ENCODE data around the gene NOTUM. TPM values are rescaled to one million over a fixed set of nuclear protein-coding genes. Genes with fewer than 3 reads are reported as not detected.

Gene NOTUM
- total RNA-seq, 4 donors from 2014 or later: 1.1 to 11.5 (median 1.5) TPM

GRCh38 chr17:81917565-81918332 lies 43.2 kb downstream of the NOTUM start, which contains the start of gene SIRT7:
TSS of gene SIRT7 (minus strand) at chr17:81918176. CDS start at chr17:81918131, 45 bp downstream.
- Histone ChIP-seq H3K27me3 (no peaks in the 10 kb centered on the region), H3K36me3 (peaks cover 55% of the 10 kb centered on the region), H3K27ac (peak within 1 kb of the TSS; percentile 85), H3K4me3 (peak within 1 kb of the TSS; percentile 97), H3K4me1 (peaks cover 53% of the 10 kb centered on the region), H3K9me3 (no peaks in the 10 kb centered on the region)
- peak in 1 of 2 donors; percentile 50 for TF ChIP-seq POLR2A (IDR thresholded peaks at IDR 0.05)
- peak in 1 of 3 donors; percentile 35 for TF ChIP-seq POLR2AphosphoS5 (IDR thresholded peaks at IDR 0.05)
- no peak for TF ChIP-seq CTCF (IDR thresholded peaks at IDR 0.05)
- TF ChIP-seq EP300 (IDR thresholded peaks at IDR 0.05): no peak
- DNase-seq (ENCODE audit: low spot score in 2 of 2): no peak
- WGBS: 0% methylated on average over 12 of the region's 94 CpGs

GRCh38 chr17:81916234-81917001 lies 44.6 kb downstream of the NOTUM start:
- peaks cover 51% of the 10 kb centered on the region for H3K36me3 ChIP-seq
- peaks cover 56% of the 10 kb centered on the region for H3K4me1 ChIP-seq
- DNase-seq (ENCODE audit: low spot score in 2 of 2): no peak
- H3K4me3 ChIP-seq: peak overlapping the region; percentile 97
- no peaks in the 10 kb centered on the region for H3K9me3 ChIP-seq
- H3K27ac ChIP-seq: peak overlapping the region; percentile 85
- TF ChIP-seq POLR2A (IDR thresholded peaks at IDR 0.05) (no peak), CTCF (IDR thresholded peaks at IDR 0.05) (no peak), POLR2AphosphoS5 (IDR thresholded peaks at IDR 0.05) (no peak), EP300 (IDR thresholded peaks at IDR 0.05) (no peak)
- WGBS: 70% methylated on average over 21 of the region's 21 CpGs
- H3K27me3 ChIP-seq: no peaks in the 10 kb centered on the region

GRCh38 chr17:81915331-81915730 lies 45.7 kb downstream of the NOTUM start:
- Histone ChIP-seq H3K27ac (no peak overlapping the region), H3K36me3 (peaks cover 43% of the 10 kb centered on the region), H3K27me3 (no peaks in the 10 kb centered on the region), H3K9me3 (no peaks in the 10 kb centered on the region), H3K4me3 (no peak overlapping the region), H3K4me1 (peaks cover 55% of the 10 kb centered on the region)
- TF ChIP-seq CTCF (IDR thresholded peaks at IDR 0.05) (no peak), EP300 (IDR thresholded peaks at IDR 0.05) (no peak), POLR2A (IDR thresholded peaks at IDR 0.05) (no peak), POLR2AphosphoS5 (IDR thresholded peaks at IDR 0.05) (no peak)
- DNase-seq (ENCODE audit: low spot score in 2 of 2): no peak
- WGBS: 82% methylated on average over 3 of the region's 12 CpGs

- peaks cover 61% of the 10 kb centered on the region for H3K4me1 ChIP-seq
- peaks cover 38% of the 10 kb centered on the region for H3K36me3 ChIP-seq
- no peaks in the 10 kb centered on the region for H3K27me3 ChIP-seq
- H3K9me3 ChIP-seq: no peaks in the 10 kb centered on the region
- no peak for TF ChIP-seq POLR2AphosphoS5 (IDR thresholded peaks at IDR 0.05)
- TF ChIP-seq EP300 (IDR thresholded peaks at IDR 0.05): no peak
- TF ChIP-seq POLR2A (IDR thresholded peaks at IDR 0.05): no peak
- no peak for TF ChIP-seq CTCF (IDR thresholded peaks at IDR 0.05)
- 97% methylated on average over 25 of the region's 36 CpGs for WGBS
- H3K4me3 ChIP-seq: no peak overlapping the region
- H3K27ac ChIP-seq: no peak overlapping the region
- no peak for DNase-seq (ENCODE audit: low spot score in 2 of 2)
Measured at GRCh38 chr17:81914103-81914850, 46.7 kb downstream of the NOTUM start.
